HepG2 (cell line): ENCODE data around the gene RBFOX1. TPM values are rescaled to one million over a fixed set of nuclear protein-coding genes. Genes with fewer than 3 reads are reported as not detected.

Source experiments
- ATAC-seq: fragments of 200-7000 bp; cut with Tn5 transposase; 3 replicates; pipeline ENCODE4 v1.9.1; 2020; ENCODE audit warnings: mild to moderate bottlenecking, moderate library complexity
- BruUV-seq: library from RNA; stranded (reverse); fragments of 400-500 nt; replicated peaks from 2 replicates; lab custom pipeline; 2021; lab: Mats Ljungman, UMichigan
- CTCF ChIA-PET: fragments of 300-600 bp; formaldehyde crosslinking; extraction: SDS; loops from one replicate; lab custom pipeline; 2021; ENCODE audit warnings: low total read pairs, inconsistent platforms, low intra/inter-chr PET ratio; lab: Yijun Ruan, JAX
- POLR2A ChIA-PET: fragments of 350-600 bp; sonication (Branson Sonifier 250); formaldehyde crosslinking; loops from one replicate; lab custom pipeline; 2020; ENCODE audit warnings: antibody characterized with exemption, inconsistent platforms; lab: Yijun Ruan, JAX
- DNase-seq: peaks from one replicate; pipeline ENCODE4 v3.0.0-alpha.2; 2015; ENCODE audit warnings: low spot score
- FAIRE-seq: peaks from 3 replicates; lab custom pipeline; 2011; peaks lifted over from hg19 to GRCh38; lab: Jason Lieb, UNC
- H2AFZ ChIP-seq: one replicate; pipeline ENCODE4 v1.6.1; 2011; ENCODE audit warnings: low read length, inconsistent platforms
- H3K27ac ChIP-seq: fragments of 300-600 bp; 3 replicates; pipeline ENCODE4 v1.8.0; 2011; ENCODE audit warnings: mixed run types, mild to moderate bottlenecking, mixed read lengths, low read length, inconsistent platforms; ENCODE audit not compliant: insufficient read depth; ENCODE audit errors: extremely low read length
- H3K27me3 ChIP-seq, 2 experiments: fragments of 200-600 bp in 1 of 2; 2 replicates in 1 of 2; 3 replicates in 1 of 2; pipeline versions ENCODE4 v1.6.0 to v1.8.0; 2011; ENCODE audit warnings: low read length in 2 of 2, mild to moderate bottlenecking in 2 of 2, moderate library complexity in 2 of 2, inconsistent platforms in 1 of 2; ENCODE audit not compliant: insufficient read depth in 2 of 2, control insufficient read depth in 1 of 2
- H3K36me3 ChIP-seq, 2 experiments: fragments of 200-600 bp in 1 of 2; replicated peaks in 1 of 2; 2 replicates in 1 of 2; 3 replicates in 1 of 2; pipeline versions ENCODE4 v1.5.1 to v1.8.0; 2011; ENCODE audit warnings: low read length in 2 of 2, inconsistent platforms in 1 of 2; ENCODE audit not compliant: insufficient read depth in 2 of 2, control insufficient read depth in 1 of 2
- H3K4me1 ChIP-seq: 2 replicates; pipeline ENCODE4 v1.5.1; 2012; ENCODE audit warnings: low read length, inconsistent platforms; ENCODE audit not compliant: insufficient read depth
- H3K4me2 ChIP-seq: 2 replicates; pipeline ENCODE4 v1.6.0; 2011; ENCODE audit warnings: low read depth, low read length, inconsistent platforms
- H3K4me3 ChIP-seq, 3 experiments: fragments of 200-600 bp in 1 of 3; sonication (generic), shearing (Covaris generic) in 1 of 3; replicated peaks in 1 of 3; 2 replicates each; pipeline ENCODE4 v1.5.1; 2011 to 2016; ENCODE audit warnings: low read length in 3 of 3, inconsistent platforms in 2 of 3, low read depth in 2 of 3, mild to moderate bottlenecking in 2 of 3, control low read depth in 1 of 3, mixed read lengths in 1 of 3; ENCODE audit not compliant: insufficient read depth in 1 of 3
- H3K79me2 ChIP-seq: one replicate; pipeline ENCODE4 v1.6.1; 2011; ENCODE audit warnings: low read length, inconsistent platforms; ENCODE audit not compliant: insufficient read depth
- H3K9ac ChIP-seq: 2 replicates; pipeline ENCODE4 v1.6.0; 2011; ENCODE audit warnings: mild to moderate bottlenecking, low read depth, low read length, inconsistent platforms; ENCODE audit not compliant: insufficient read depth
- H3K9me3 ChIP-seq: 2 replicates; pipeline ENCODE4 v1.5.1; 2012; ENCODE audit warnings: mild to moderate bottlenecking, low read length
- H4K20me1 ChIP-seq: 2 replicates; pipeline ENCODE4 v1.6.0; 2011; ENCODE audit warnings: inconsistent platforms, mild to moderate bottlenecking, low read length, moderate library complexity; ENCODE audit not compliant: insufficient read depth
- ARHGAP35 ChIP-seq: sonication (generic); formaldehyde crosslinking; IDR thresholded peaks from 2 replicates; pipeline ENCODE4 v1.9.0; 2022; ENCODE audit warnings: mild to moderate bottlenecking, inconsistent platforms, moderate library complexity, missing genetic modification reagents, borderline replicate concordance
- CAMTA2 ChIP-seq: sonication (generic); formaldehyde crosslinking; IDR thresholded peaks from 2 replicates; pipeline ENCODE4 v1.4.0; 2020; ENCODE audit warnings: mild to moderate bottlenecking, missing genetic modification reagents, borderline replicate concordance
- FOSL1 ChIP-seq: sonication (generic); formaldehyde crosslinking; IDR thresholded peaks from 2 replicates; pipeline ENCODE4 v1.9.0; 2021; ENCODE audit warnings: missing genetic modification reagents, borderline replicate concordance
- SMAD9 ChIP-seq: sonication (generic); formaldehyde crosslinking; IDR thresholded peaks from 2 replicates; pipeline ENCODE4 v1.5.1; 2020; ENCODE audit warnings: mild to moderate bottlenecking, missing genetic modification reagents
- SMYD3 ChIP-seq: sonication (generic); formaldehyde crosslinking; IDR thresholded peaks from 2 replicates; pipeline ENCODE4 v1.8.1; 2023; ENCODE audit warnings: mild to moderate bottlenecking, missing genetic modification reagents
- SRY ChIP-seq: sonication (generic); formaldehyde crosslinking; IDR thresholded peaks from 2 replicates; pipeline ENCODE4 v1.8.0; 2022; ENCODE audit warnings: mild to moderate bottlenecking, missing genetic modification reagents
- TOE1 ChIP-seq: sonication (generic); formaldehyde crosslinking; IDR thresholded peaks from 2 replicates; pipeline ENCODE4 v1.4.0; 2020; ENCODE audit warnings: mild to moderate bottlenecking, missing genetic modification reagents
- ZFP36 ChIP-seq: fragments of 150-350 bp; IDR thresholded peaks from 2 replicates; pipeline ENCODE4 v1.6.1; 2018; ENCODE audit warnings: borderline replicate concordance, low read length, low read depth; ENCODE audit not compliant: partially characterized antibody
- WGBS: methylation state at CpG from one replicate; pipeline ENCODE4 v1.1.6; 2017; ENCODE audit warnings: low lambda C conversion rate; 5-methylcytosine and 5-hydroxymethylcytosine counted together
- in situ Hi-C: cut with HindIII; loops from 2 replicates; pipeline ENCODE4 v1.10.0; 2017; ENCODE audit warnings: low pct_unique_long_range_greater_than_20kb; ENCODE audit not compliant: extremely low pct_ligation_motif_present
- intact Hi-C: fragments of 100-400 bp; cut with micrococcal nuclease; formaldehyde crosslinking; loops from one replicate; pipeline ENCODE4 v1.10.0; 2022; ENCODE audit not compliant: unreplicated experiment
- polyA plus RNA-seq, 8 experiments: library from polyadenylated mRNA; depleted of rRNA in 3 of 8; stranded (reverse) in 7 of 8; unstranded in 1 of 8; fragments of >200 nt; fragmentation: Illumina TruSeq in 4 of 8; extraction: Trizol in 4 of 8; gene quantifications; 2 replicates each; pipeline versions ENCODE4 v1.2.1 to v1.2.3, GENCODE V29; 2011 to 2016; ENCODE audit warnings: low read depth in 4 of 8, missing spikeins in 1 of 8, mixed read lengths in 1 of 8; ENCODE audit not compliant: insufficient read depth in 1 of 8
- total RNA-seq, 5 experiments: library from RNA; depleted of rRNA; stranded (reverse); fragments of >200 nt; fragmentation: Illumina TruSeq; extraction: Trizol; gene quantifications; 2 replicates each; pipeline ENCODE4 v1.2.3, GENCODE V29; 2016; ENCODE audit warnings: low read depth in 1 of 5
- TF ChIP-seq, protein P1 (sequence below): sonication (generic); formaldehyde crosslinking; IDR thresholded peaks from 2 replicates; pipeline ENCODE4 v1.4.0; 2020; ENCODE audit warnings: mild to moderate bottlenecking, missing genetic modification reagents, borderline replicate concordance

The RBFOX1 gene
- total and polyA plus RNA-seq, 2 of the 13 experiments (the other 11 are each of a cell fraction or from before 2014, with no cell fraction given) = not detected

DNA sequence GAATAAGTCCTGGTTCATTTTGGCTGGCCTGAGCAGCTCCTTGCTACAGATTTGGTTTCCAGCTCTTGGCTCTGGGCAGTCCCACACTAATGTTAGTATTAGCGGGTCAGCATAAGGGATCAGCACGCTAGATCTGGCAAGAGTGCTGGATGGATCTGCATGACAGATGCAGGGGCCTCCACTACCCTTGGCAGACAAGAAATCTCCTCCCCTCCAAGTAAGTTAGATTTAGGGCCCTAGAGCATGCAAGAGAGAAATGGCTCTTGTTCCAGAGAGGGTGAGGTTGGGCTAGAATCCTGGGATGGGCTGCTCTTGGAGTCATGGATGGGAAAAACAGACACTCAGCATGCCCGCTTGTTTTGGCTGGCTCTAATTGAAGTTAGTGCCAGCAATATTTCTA, 414.3 kb downstream of the RBFOX1 start:
- TF ChIP-seq FOSL1 (no peak), SMAD9 (no peak), TOE1 (CRISPR knock-in tag) (no peak), SRY (no peak), ARHGAP35 (CRISPR knock-in tag) (no peak), ZFP36 (no peak), CAMTA2 (CRISPR knock-in tag) (no peak), SMYD3 (CRISPR knock-in tag) (no peak)
- TF ChIP-seq, protein P1, sequence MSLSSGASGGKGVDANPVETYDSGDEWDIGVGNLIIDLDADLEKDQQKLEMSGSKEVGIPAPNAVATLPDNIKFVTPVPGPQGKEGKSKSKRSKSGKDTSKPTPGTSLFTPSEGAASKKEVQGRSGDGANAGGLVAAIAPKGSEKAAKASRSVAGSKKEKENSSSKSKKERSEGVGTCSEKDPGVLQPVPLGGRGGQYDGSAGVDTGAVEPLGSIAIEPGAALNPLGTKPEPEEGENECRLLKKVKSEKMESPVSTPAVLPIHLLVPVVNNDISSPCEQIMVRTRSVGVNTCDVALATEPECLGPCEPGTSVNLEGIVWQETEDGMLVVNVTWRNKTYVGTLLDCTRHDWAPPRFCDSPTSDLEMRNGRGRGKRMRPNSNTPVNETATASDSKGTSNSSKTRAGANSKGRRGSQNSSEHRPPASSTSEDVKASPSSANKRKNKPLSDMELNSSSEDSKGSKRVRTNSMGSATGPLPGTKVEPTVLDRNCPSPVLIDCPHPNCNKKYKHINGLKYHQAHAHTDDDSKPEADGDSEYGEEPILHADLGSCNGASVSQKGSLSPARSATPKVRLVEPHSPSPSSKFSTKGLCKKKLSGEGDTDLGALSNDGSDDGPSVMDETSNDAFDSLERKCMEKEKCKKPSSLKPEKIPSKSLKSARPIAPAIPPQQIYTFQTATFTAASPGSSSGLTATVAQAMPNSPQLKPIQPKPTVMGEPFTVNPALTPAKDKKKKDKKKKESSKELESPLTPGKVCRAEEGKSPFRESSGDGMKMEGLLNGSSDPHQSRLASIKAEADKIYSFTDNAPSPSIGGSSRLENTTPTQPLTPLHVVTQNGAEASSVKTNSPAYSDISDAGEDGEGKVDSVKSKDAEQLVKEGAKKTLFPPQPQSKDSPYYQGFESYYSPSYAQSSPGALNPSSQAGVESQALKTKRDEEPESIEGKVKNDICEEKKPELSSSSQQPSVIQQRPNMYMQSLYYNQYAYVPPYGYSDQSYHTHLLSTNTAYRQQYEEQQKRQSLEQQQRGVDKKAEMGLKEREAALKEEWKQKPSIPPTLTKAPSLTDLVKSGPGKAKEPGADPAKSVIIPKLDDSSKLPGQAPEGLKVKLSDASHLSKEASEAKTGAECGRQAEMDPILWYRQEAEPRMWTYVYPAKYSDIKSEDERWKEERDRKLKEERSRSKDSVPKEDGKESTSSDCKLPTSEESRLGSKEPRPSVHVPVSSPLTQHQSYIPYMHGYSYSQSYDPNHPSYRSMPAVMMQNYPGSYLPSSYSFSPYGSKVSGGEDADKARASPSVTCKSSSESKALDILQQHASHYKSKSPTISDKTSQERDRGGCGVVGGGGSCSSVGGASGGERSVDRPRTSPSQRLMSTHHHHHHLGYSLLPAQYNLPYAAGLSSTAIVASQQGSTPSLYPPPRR = no peak
- TF ChIP-seq, all 625 proteins: peak for 0
- H3K79me2 ChIP-seq = no peaks in the 10 kb centered on the region
- peaks cover 19% of the 10 kb centered on the region for H3K9me3 ChIP-seq
- H3K27ac ChIP-seq = no peak overlapping the region
- ATAC-seq (no peak), FAIRE-seq (no peak), DNase-seq (no peak)
- intact Hi-C loops (no loop called here), in situ Hi-C loops (no loop called here)
- H3K36me3 ChIP-seq = no peaks in the 10 kb centered on the region
- no peaks in the 10 kb centered on the region for H3K4me1 ChIP-seq
- H3K27me3 ChIP-seq = no peaks in the 10 kb centered on the region; a peak in 1 of 5 replicates
- no peak overlapping the region for H3K9ac ChIP-seq
- H2AFZ ChIP-seq = no peak overlapping the region
- no peak overlapping the region for H3K4me2 ChIP-seq
- POLR2A ChIA-PET = no interaction called here
- no peaks in the 10 kb centered on the region for H4K20me1 ChIP-seq
- BruUV-seq = no TSS peak
- WGBS = 12% methylated on average over 3 of the region's 3 CpGs
- CTCF ChIA-PET = no interaction called here
- H3K4me3 ChIP-seq = no peak overlapping the region
